Measurements from ENCODE around the gene TGM2. TPM values are rescaled to one million over a fixed set of nuclear protein-coding genes. Genes with fewer than 3 reads are reported as not detected.

The TGM2 gene
- total RNA-seq, 3 donors from 2014 or later = 0.52 to 0.71 (median 0.63) TPM

Other genes with a start within 250 kb of the TGM2 start
- gene TTI1, start 131.8 kb downstream of the TGM2 start, total RNA-seq = 10 to 100 TPM; 31.3 to 35.5 (median 35.0) TPM
- 10 to 100 TPM; 38.6 to 40.4 (median 39.6) TPM for gene RPRD1B, start 131.5 kb downstream of the TGM2 start, total RNA-seq
- not detected for gene KIAA1755, start 95.5 kb upstream of the TGM2 start, total RNA-seq
- not detected for gene BPI, start 138.9 kb upstream of the TGM2 start, total RNA-seq
- under 1 TPM; 0.10 to 0.18 (median 0.14) TPM for gene LBP, start 181.2 kb upstream of the TGM2 start, total RNA-seq